Activated CD4-positive, alpha-beta memory T cell treated with anti-CD3 and anti-CD28 coated beads for 36 hours (primary cell): Measurements from ENCODE around the gene GMFB. TPM values are rescaled to one million over a fixed set of nuclear protein-coding genes. Genes with fewer than 3 reads are reported as not detected.

Source experiments
- CTCF ChIA-PET: fragments of 350-600 bp; sonication (Branson Sonifier 250); formaldehyde crosslinking; loops from one replicate; lab custom pipeline; 2021; ENCODE audit warnings: antibody characterized with exemption, inconsistent platforms; lab: Charles Lee
- POLR2A ChIA-PET: fragments of 350-600 bp; sonication (Branson Sonifier 250); formaldehyde crosslinking; loops from one replicate; lab custom pipeline; 2021; ENCODE audit warnings: antibody characterized with exemption; lab: Charles Lee
- DNase-seq: peaks from one replicate; pipeline ENCODE4 v3.0.0-alpha.2; 2020
- H3K27ac Mint-ChIP-seq: one replicate; pipeline ENCODE4 v1.8.0; 2021; ENCODE audit warnings: mixed read lengths
- H3K27me3 Mint-ChIP-seq: one replicate; pipeline ENCODE4 v1.8.0; 2021; ENCODE audit warnings: mixed read lengths
- H3K36me3 Mint-ChIP-seq: one replicate; pipeline ENCODE4 v1.8.0; 2021; ENCODE audit warnings: mixed read lengths
- H3K4me1 Mint-ChIP-seq: one replicate; pipeline ENCODE4 v1.8.0; 2021; ENCODE audit warnings: low read depth, mixed read lengths
- H3K4me3 Mint-ChIP-seq: one replicate; pipeline ENCODE4 v1.8.0; 2021; ENCODE audit warnings: mild to moderate bottlenecking, mixed read lengths
- H3K9me3 Mint-ChIP-seq: one replicate; pipeline ENCODE4 v1.8.0; 2021; ENCODE audit warnings: mixed read lengths
- intact Hi-C: fragments of 100-400 bp; cut with micrococcal nuclease; formaldehyde crosslinking; loops from one replicate; pipeline ENCODE4 v1.15.1; 2023
- total RNA-seq, 2 experiments: library from RNA; stranded (reverse); gene quantifications; one replicate each; pipeline ENCODE4 v1.2.3, GENCODE V29; 2021

Gene GMFB
- total RNA-seq, 2 experiments from 2014 or later: 39.0 to 43.6 TPM

DNA sequence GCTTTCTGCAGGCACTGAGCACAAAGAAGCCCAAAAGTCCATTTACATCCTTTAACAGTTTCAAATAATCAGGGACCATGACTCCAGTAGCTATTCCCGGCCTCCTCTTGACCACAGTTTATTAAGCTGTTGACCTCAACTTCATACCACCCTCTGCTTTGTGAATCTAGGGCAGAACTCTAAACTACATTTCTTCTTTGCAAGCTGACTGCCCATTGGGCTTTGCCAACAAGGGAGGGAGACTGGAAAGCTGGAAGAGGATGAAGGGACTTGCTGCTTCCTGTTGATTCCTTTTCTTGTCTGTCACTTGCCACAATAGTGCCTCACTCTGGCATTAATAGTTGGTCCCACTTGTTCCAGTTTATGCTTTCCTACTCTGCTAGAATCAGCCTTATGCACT is 23.6 kb upstream of the GMFB start:
- intact Hi-C loops: no loop called here
- H3K9me3 Mint-ChIP-seq: peaks cover 15% of the 10 kb centered on the region

DNA sequence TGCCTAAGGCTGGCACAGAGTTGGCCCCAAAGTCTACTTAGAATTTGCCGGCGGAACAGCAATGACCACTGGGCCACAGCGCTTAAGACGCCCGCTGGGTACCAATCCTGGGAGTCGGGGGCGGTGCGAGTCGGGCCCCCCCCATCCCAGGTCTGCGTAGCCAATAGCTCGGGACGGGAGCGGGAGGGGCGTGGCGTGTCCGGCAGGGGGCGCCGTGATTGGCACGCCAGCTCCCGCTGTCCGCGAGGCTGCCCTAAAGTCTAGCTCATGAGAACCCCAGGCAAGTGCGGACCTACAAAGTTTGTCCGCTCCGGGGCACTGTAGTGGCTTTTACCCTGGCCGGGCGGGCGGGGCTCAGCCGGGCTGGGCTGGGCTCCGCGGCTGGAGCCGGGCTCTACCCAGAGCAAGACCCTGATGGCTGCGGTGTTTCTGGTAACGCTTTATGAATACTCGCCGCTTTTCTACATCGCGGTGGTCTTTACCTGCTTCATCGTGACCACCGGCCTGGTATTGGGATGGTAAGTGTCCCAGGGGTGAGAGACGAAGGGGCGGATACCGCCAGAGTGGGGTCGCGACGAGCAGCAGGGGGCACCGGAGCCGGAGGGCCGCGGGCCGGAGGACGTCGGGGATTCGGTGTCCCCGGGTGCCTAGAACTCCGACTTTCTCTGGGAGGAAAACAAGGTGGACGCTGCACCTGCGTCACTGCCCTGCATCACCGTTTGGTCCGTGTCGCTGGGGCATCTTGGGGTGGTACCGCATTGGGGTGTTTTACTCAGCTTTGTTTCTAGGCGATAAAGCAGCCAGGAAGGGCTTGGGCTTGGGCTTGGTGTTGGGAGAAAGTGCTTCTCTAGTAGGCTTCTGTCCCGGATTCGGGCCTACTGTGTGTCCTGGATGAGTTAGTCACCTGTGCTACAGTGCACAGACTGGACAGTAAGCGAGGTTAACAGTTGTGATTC is 21.0 kb upstream of the GMFB start, which contains the start of gene CGRRF1:
TSS of gene CGRRF1 (plus strand) at position 361 of the 956 bp plus-strand sequence. CDS start at position 415, 54 bp downstream.
- Mint-ChIP-seq H3K27ac (peak within 1 kb of the TSS; percentile 76), H3K4me3 (peak within 1 kb of the TSS; percentile 94), H3K4me1 (peaks cover 39% of the 10 kb centered on the region), H3K27me3 (no peaks in the 10 kb centered on the region), H3K9me3 (no peaks in the 10 kb centered on the region), H3K36me3 (peaks cover 3% of the 10 kb centered on the region)
- POLR2A ChIA-PET: interaction anchor here (0.7 to 2.5 kb wide), 3 partner anchors 17 to 61 kb away, joined by 3 to 11 read pairs (median 4); partner anchors contain the start of gene GMFB
- CTCF ChIA-PET: interaction anchor here (0.6 to 5.3 kb wide), 14 partner anchors 9 to 541 kb away, joined by 3 to 30 read pairs (median 4); partner anchors contain the start of genes GCH1, GMFB and MAPK1IP1L
- intact Hi-C loops: loop anchor here (1.0 to 5.0 kb wide), 7 partner anchors 22 to 392 kb away; partner anchors contain the start of genes CNIH1, GCH1 and GMFB
- peak; percentile 99 for DNase-seq

More for the DNA sequence above, 23.6 kb upstream of the GMFB start:
- DNase-seq: no peak
- no peaks in the 10 kb centered on the region for H3K27me3 Mint-ChIP-seq
- H3K4me3 Mint-ChIP-seq: no peak overlapping the region
- POLR2A ChIA-PET: no interaction called here
- no peak overlapping the region for H3K27ac Mint-ChIP-seq
- peaks cover 47% of the 10 kb centered on the region for H3K4me1 Mint-ChIP-seq
- CTCF ChIA-PET: interaction anchor here (0.7 kb wide), 1 partner anchor 294 kb away, joined by 3 read pairs; no protein-coding TSS in a partner anchor
- H3K36me3 Mint-ChIP-seq: peaks cover 16% of the 10 kb centered on the region

DNA sequence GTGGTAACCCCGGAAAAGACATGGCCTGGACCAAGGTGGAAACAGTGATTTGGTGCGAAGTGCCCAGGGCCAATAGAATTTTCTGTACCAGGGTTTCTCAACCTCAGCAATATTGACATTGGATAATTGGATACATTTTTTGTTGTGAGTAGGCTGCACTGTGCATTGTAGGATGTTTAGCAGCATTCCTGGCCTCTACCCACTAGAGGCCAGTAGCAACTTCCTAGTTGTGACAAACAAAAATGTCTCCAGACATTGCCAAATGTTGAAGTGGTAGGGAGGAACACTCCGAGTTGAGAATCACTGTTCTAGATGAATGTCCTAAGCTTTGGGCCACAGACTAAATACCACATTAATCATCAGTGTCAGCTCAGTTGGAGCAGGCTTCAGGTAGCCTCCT is 14.7 kb upstream of the GMFB start:
- POLR2A ChIA-PET: no interaction called here
- Mint-ChIP-seq H3K4me1 (peaks cover 3% of the 10 kb centered on the region), H3K27ac (no peak overlapping the region), H3K27me3 (peaks cover 13% of the 10 kb centered on the region), H3K9me3 (no peaks in the 10 kb centered on the region), H3K4me3 (no peak overlapping the region), H3K36me3 (no peaks in the 10 kb centered on the region)
- CTCF ChIA-PET: no interaction called here
- DNase-seq: no peak
- intact Hi-C loops: no loop called here

DNA sequence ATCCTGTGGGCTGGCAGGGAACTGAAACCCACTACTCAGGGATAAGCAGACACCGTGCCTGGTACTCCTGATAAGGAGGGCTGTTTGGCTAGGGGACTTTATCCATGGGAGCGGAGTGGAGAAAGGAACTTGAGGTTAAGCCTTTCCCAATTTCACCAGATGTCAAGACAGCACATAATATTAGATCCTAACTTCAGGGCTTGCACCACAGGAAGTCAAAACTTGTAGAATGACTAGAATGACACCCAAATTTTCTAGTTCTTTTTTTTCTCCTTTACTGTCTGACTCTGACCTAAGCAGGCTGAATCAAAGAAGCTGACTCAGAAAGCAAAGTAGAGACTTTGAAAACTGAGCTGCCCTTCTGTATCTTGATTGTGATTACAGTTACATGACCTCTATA is 13.8 kb upstream of the GMFB start:
- intact Hi-C loops: no loop called here
- POLR2A ChIA-PET: no interaction called here
- H3K27ac Mint-ChIP-seq: no peak overlapping the region

DNA sequence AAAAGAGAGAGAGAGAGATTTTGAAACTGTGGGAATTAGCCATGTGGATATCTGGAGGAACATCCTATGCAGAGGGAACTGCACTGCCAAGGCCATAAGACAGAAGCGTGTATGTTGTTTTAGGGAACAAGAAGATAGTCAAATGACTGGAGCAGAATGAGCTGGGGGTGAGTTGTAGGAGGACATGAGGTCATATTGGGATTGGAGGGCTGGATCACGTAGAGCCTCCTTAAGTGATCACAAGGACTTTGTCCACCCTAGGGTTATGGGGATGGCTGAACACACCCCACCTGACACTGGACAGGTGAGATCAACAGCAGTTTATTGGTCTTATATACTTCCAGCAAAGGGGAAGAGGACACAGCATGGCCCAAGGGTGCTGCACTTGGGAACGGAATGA is 12.7 kb upstream of the GMFB start:
- intact Hi-C loops: no loop called here
- H3K36me3 Mint-ChIP-seq: no peaks in the 10 kb centered on the region
- peaks cover 3% of the 10 kb centered on the region for H3K4me1 Mint-ChIP-seq
- no peak for DNase-seq
- no peak overlapping the region for H3K27ac Mint-ChIP-seq
- H3K27me3 Mint-ChIP-seq: peaks cover 13% of the 10 kb centered on the region
- POLR2A ChIA-PET: no interaction called here
- H3K4me3 Mint-ChIP-seq: no peak overlapping the region
- no peaks in the 10 kb centered on the region for H3K9me3 Mint-ChIP-seq
- CTCF ChIA-PET: no interaction called here

More for the DNA sequence above, 13.8 kb upstream of the GMFB start:
- no peaks in the 10 kb centered on the region for H3K9me3 Mint-ChIP-seq
- CTCF ChIA-PET: no interaction called here
- peaks cover 13% of the 10 kb centered on the region for H3K27me3 Mint-ChIP-seq
- no peaks in the 10 kb centered on the region for H3K36me3 Mint-ChIP-seq
- no peak for DNase-seq
- peaks cover 3% of the 10 kb centered on the region for H3K4me1 Mint-ChIP-seq
- no peak overlapping the region for H3K4me3 Mint-ChIP-seq

DNA sequence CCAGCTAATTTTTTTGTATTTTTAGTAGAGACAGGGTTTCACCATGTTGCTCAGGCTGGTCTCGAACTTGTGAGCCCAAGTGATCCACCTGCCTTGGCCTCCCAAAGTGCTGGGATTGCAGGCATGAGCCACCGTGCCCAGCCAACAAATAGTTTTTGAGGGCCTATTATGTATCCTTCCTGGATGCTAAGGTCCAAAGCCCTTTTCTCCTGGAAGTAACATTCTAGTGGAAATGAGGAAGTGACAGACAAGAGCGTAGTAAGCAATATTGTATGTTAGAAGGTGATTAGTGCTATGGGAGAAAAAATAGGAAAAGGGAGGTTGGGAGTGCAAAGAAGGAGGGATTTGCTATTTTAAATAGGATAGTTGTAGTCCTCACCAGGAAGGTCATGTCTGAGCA is 12.0 kb upstream of the GMFB start:
- POLR2A ChIA-PET: no interaction called here
- no peak overlapping the region for H3K4me3 Mint-ChIP-seq
- H3K4me1 Mint-ChIP-seq: peaks cover 5% of the 10 kb centered on the region
- DNase-seq: no peak
- CTCF ChIA-PET: no interaction called here
- H3K27ac Mint-ChIP-seq: no peak overlapping the region
- intact Hi-C loops: no loop called here
- no peaks in the 10 kb centered on the region for H3K9me3 Mint-ChIP-seq
- no peaks in the 10 kb centered on the region for H3K36me3 Mint-ChIP-seq
- peaks cover 15% of the 10 kb centered on the region for H3K27me3 Mint-ChIP-seq

DNA sequence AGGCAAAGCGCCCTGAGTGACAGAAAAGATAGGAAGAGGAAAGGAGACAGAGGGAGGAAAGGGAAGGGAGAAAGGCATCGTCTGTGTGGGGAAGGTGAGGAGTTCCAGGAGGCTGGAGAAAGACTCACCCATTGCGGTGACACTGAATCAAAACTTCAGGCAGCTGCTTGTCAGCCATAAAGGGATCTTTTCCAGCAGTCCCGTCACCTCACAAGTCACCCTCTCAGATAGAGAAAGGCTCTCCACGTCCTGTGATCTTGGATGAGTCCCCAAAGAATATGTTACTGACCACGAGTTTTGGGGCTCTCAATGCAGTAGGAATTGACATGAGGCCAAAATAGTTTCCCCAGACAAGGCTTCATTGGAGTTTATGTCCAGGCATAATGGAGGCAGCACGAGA is 9.8 kb upstream of the GMFB start:
- no peaks in the 10 kb centered on the region for H3K9me3 Mint-ChIP-seq
- H3K4me3 Mint-ChIP-seq: no peak overlapping the region
- H3K36me3 Mint-ChIP-seq: no peaks in the 10 kb centered on the region
- ChIA-PET CTCF (no interaction called here), POLR2A (no interaction called here)
- peaks cover 15% of the 10 kb centered on the region for H3K27me3 Mint-ChIP-seq
- intact Hi-C loops: no loop called here
- peaks cover 5% of the 10 kb centered on the region for H3K4me1 Mint-ChIP-seq
- no peak for DNase-seq
- H3K27ac Mint-ChIP-seq: no peak overlapping the region

DNA sequence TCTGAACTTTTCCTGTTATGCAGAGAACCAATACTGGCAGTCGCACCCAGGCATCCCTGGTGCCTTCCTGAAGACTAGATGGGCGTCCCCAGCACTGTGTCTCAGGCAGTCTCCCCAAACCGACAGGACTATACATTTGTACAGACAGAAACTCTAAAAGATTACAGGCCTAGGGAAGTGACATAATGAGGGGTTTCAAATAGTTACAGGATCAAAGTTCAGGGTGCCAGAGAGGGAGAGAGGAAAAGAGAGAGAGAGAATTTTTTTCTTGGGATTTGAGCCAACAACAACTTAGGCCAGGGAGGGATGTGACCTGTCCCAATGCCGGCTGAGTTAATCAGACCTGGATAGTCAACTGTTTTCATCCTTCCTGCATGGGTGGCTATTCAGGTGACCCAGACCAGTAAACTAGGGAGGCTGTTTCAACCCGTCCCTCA is 9.3 kb upstream of the GMFB start:
- Mint-ChIP-seq H3K9me3 (no peaks in the 10 kb centered on the region), H3K27ac (no peak overlapping the region), H3K27me3 (peaks cover 15% of the 10 kb centered on the region), H3K4me3 (no peak overlapping the region), H3K36me3 (no peaks in the 10 kb centered on the region), H3K4me1 (peaks cover 5% of the 10 kb centered on the region)
- CTCF ChIA-PET: no interaction called here
- POLR2A ChIA-PET: no interaction called here
- no peak for DNase-seq
- intact Hi-C loops: no loop called here

DNA sequence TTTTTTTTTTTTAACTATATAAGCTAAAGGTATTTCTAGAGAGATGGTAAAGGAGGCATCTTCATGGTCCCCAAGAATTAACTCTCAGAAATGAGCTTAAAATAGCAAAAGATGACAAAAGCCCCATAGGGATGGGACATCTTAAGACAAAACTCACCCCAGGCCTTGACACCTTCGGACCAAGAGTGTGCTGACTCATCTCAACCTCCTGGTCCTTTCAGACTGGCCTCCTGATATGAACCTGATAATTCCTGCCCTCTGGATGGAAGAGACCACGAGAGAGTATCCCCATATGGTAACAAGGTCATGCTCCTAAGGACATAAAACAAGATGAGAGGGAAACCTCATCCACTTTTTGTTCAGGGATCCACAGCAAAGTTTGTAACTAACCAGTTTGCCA is 8.4 kb upstream of the GMFB start:
- no peak overlapping the region for H3K27ac Mint-ChIP-seq
- intact Hi-C loops: no loop called here
- H3K9me3 Mint-ChIP-seq: no peaks in the 10 kb centered on the region
- H3K4me3 Mint-ChIP-seq: no peak overlapping the region
- H3K27me3 Mint-ChIP-seq: peaks cover 15% of the 10 kb centered on the region
- ChIA-PET CTCF (interaction anchor here (1.3 kb wide), 1 partner anchor 18 kb away, joined by 3 read pairs; no protein-coding TSS in a partner anchor), POLR2A (no interaction called here)
- DNase-seq: no peak
- peaks cover 4% of the 10 kb centered on the region for H3K4me1 Mint-ChIP-seq
- H3K36me3 Mint-ChIP-seq: no peaks in the 10 kb centered on the region

DNA sequence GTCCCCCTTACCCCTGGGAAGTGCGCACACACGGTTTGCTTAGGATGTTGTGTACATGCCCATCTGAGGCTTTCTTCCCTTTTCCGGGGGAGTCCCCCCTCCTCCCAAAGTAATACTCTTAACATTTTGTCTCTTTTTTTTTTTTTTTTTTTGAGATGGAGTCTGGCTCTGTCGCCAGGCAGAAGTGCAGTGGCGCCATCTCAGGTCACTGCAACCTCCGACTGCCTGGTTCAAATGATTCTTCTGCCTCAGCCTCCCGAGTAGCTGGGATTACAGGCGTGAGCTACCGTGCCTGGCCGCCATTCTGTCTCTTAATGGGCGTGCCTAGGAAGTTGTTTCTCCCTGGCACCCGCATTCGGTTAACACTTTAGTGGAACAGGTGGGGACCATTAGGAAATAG is 4.5 kb upstream of the GMFB start:
- ChIA-PET CTCF (no interaction called here), POLR2A (interaction anchor here (1.0 kb wide), 1 partner anchor 16 kb away, joined by 3 read pairs; the partner anchor contains the start of gene CGRRF1)
- Mint-ChIP-seq H3K36me3 (no peaks in the 10 kb centered on the region), H3K27ac (no peak overlapping the region), H3K4me3 (no peak overlapping the region), H3K4me1 (peaks cover 21% of the 10 kb centered on the region), H3K9me3 (no peaks in the 10 kb centered on the region), H3K27me3 (peaks cover 2% of the 10 kb centered on the region)
- intact Hi-C loops: no loop called here
- no peak for DNase-seq

DNA sequence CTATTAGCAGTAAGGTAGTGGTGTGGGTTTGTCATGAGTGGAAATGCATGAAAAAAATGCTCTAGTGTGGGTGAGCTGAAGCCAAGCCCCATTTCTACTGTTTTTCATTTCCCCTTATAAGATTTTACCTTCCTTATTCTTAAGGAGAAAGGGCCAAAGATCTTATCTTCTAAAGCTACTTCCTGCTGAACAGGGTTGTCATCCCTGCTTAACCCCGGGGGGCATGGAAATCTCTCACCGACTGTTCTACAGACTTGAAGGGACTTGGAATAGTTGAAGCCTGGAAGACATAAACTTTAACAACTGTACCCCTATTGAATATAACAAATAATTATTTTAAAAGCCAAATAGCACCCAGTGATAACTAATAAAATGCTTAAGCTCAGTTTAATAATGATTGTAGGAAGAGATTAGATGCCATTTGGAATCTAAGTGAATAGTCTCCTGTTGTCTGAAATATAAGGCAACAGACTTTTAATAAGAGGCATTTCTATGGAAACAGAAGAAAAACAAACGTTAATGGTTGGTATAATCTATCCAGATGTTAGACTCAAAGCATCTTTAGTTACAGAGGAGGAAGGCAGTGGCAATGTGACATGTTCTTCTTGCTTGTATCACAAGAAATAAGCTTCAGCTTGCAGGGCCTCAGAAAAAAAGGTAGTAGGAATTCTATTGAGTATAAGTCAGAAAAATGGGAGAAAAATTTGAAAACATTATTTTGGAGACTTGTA is 1.8 kb upstream of the GMFB start:
- CTCF ChIA-PET: interaction anchor here (1.1 to 1.2 kb wide), 2 partner anchors 152 to 284 kb away, joined by 3 read pairs; no protein-coding TSS in a partner anchor
- H3K4me3 Mint-ChIP-seq: no peak overlapping the region
- peaks cover 38% of the 10 kb centered on the region for H3K4me1 Mint-ChIP-seq
- POLR2A ChIA-PET: interaction anchor here (1.2 kb wide), 1 partner anchor 93 kb away, joined by 3 read pairs; no protein-coding TSS in a partner anchor
- peaks cover 2% of the 10 kb centered on the region for H3K36me3 Mint-ChIP-seq
- no peak for DNase-seq
- intact Hi-C loops: no loop called here
- H3K9me3 Mint-ChIP-seq: no peaks in the 10 kb centered on the region
- H3K27me3 Mint-ChIP-seq: no peaks in the 10 kb centered on the region
- no peak overlapping the region for H3K27ac Mint-ChIP-seq
